Esophagus muscularis mucosa (tissue), 3 donors: ENCODE measurements around the gene RASSF10.

Experiments
- POLR2A ChIP-seq: fragments of 450-650 bp; IDR thresholded peaks from one replicate; pipeline ENCODE4 v1.6.1; 2017; ENCODE audit warnings: antibody characterized with exemption, moderate library complexity, mild to moderate bottlenecking, low read depth
- TF ChIP-seq, protein P1 (sequence below), 3 experiments: fragments of 200-600 bp in 2 of 3; fragments of 450-650 bp in 1 of 3; sonication (generic) in 2 of 3; IDR thresholded peaks; one replicate each; pipeline ENCODE4 v1.5.1; 2017 to 2019; ENCODE audit warnings: antibody characterized with exemption in 3 of 3, mild to moderate bottlenecking in 2 of 3, moderate library complexity in 1 of 3

DNA sequence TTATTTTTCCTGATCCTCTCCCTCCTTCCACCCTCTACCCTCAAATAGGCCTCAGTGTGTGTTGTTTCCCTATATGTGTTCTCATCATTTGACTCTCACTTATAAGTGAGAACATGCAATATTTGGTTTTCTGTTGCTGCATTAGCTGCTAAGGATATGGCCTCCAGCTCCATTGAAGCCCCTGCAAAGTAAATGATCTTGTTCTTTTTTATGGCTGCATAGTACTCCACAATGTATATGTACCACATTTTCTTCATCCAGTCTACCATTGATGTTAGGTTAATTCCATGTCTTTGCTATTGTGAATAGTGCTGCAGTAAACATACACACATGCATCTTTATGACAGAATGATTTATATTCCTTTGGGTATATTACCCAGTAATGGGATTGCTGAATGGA is 13.3 kb upstream of the RASSF10 start:
- no peak for TF ChIP-seq POLR2A
- TF ChIP-seq, protein P1, sequence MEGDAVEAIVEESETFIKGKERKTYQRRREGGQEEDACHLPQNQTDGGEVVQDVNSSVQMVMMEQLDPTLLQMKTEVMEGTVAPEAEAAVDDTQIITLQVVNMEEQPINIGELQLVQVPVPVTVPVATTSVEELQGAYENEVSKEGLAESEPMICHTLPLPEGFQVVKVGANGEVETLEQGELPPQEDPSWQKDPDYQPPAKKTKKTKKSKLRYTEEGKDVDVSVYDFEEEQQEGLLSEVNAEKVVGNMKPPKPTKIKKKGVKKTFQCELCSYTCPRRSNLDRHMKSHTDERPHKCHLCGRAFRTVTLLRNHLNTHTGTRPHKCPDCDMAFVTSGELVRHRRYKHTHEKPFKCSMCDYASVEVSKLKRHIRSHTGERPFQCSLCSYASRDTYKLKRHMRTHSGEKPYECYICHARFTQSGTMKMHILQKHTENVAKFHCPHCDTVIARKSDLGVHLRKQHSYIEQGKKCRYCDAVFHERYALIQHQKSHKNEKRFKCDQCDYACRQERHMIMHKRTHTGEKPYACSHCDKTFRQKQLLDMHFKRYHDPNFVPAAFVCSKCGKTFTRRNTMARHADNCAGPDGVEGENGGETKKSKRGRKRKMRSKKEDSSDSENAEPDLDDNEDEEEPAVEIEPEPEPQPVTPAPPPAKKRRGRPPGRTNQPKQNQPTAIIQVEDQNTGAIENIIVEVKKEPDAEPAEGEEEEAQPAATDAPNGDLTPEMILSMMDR (IDR thresholded peaks at IDR 0.05) = no peak
